PFSK-1 (cell line): Measurements from ENCODE around the gene BLCAP.

ENCODE experiments used
- FOXP2 ChIP-seq: optimal IDR thresholded peaks from 2 replicates; pipeline ENCODE3; 2011; ENCODE audit warnings: borderline replicate concordance, control low read depth, inconsistent platforms; ENCODE audit not compliant: insufficient read depth; ENCODE audit errors: extremely low read length, extremely low read depth
- POLR2AphosphoS5 ChIP-seq: IDR thresholded peaks from 2 replicates; pipeline ENCODE4 v1.6.1; 2012; ENCODE audit warnings: low read depth, mild to moderate bottlenecking, control low read depth, low read length, moderate library complexity
- REST ChIP-seq, 2 experiments: IDR thresholded peaks; 2 replicates each; pipeline versions ENCODE4 v1.6.1 to v1.8.0; 2011 to 2012; ENCODE audit warnings: low read depth in 2 of 2, low read length in 2 of 2, control low read depth in 1 of 2, inconsistent platforms in 1 of 2, mild to moderate bottlenecking in 1 of 2, moderate library complexity in 1 of 2; ENCODE audit not compliant: insufficient read depth in 1 of 2
- SIN3A ChIP-seq: IDR thresholded peaks from 2 replicates; pipeline ENCODE4 v1.6.1; 2012; ENCODE audit warnings: mild to moderate bottlenecking, low read length, moderate library complexity, borderline replicate concordance; ENCODE audit not compliant: insufficient read depth
- TAF1 ChIP-seq: IDR thresholded peaks from 2 replicates; pipeline ENCODE4 v1.6.1; 2012; ENCODE audit warnings: low read length, control low read depth, borderline replicate concordance; ENCODE audit not compliant: insufficient read depth

GRCh38 chr20:37530696-37531095 lies 3.0 kb upstream of the BLCAP start:
- no peak for TF ChIP-seq TAF1
- TF ChIP-seq REST (IDR thresholded peaks at IDR 0.05; ENCODE audit: insufficient read depth in 1 of 2, low read depth in 2 of 2, low read length in 2 of 2) = no peak
- TF ChIP-seq SIN3A = no peak
- no peak for TF ChIP-seq POLR2AphosphoS5
- TF ChIP-seq FOXP2 = no peak
